ENCODE results near the gene TNFRSF14. TPM values are rescaled to one million over a fixed set of nuclear protein-coding genes. Genes with fewer than 3 reads are reported as not detected.

TNFRSF14 gene
- total RNA-seq, 1 experiment from 2014 or later = 4.5 TPM

- Histone ChIP-seq H3K9me3 (no peaks in the 10 kb centered on the region), H3K27me3 (peaks cover 6% of the 10 kb centered on the region), H3K4me3 (peak overlapping the region; percentile 60), H3K36me3 (no peaks in the 10 kb centered on the region)
- no peak for DNase-seq
Measured at GRCh38 chr1:2585318-2586092, 29.3 kb downstream of the TNFRSF14 start.

- peak within 1 kb of the TSS; percentile 60 for H3K4me3 ChIP-seq
- peaks cover 6% of the 10 kb centered on the region for H3K27me3 ChIP-seq
- DNase-seq = peak; percentile 98
- H3K36me3 ChIP-seq = no peaks in the 10 kb centered on the region
- H3K9me3 ChIP-seq = no peaks in the 10 kb centered on the region
Measured at GRCh38 chr1:2586154-2587070, 30.2 kb downstream of the TNFRSF14 start, which contains the start of gene PRXL2B. Gene PRXL2B, plus strand, starts transcription at chr1:2586777. Its CDS starts 109 bp downstream, at chr1:2586886.

- peaks cover 6% of the 10 kb centered on the region for H3K27me3 ChIP-seq
- peak; percentile 21 for DNase-seq
- no peaks in the 10 kb centered on the region for H3K9me3 ChIP-seq
- H3K36me3 ChIP-seq = no peaks in the 10 kb centered on the region
- peak overlapping the region; percentile 60 for H3K4me3 ChIP-seq
Measured at GRCh38 chr1:2587071-2587859, 31.1 kb downstream of the TNFRSF14 start.

GRCh38 chr1:2587860-2588571 is 31.8 kb downstream of the TNFRSF14 start:
- H3K9me3 ChIP-seq = no peaks in the 10 kb centered on the region
- peaks cover 6% of the 10 kb centered on the region for H3K27me3 ChIP-seq
- DNase-seq = no peak
- H3K36me3 ChIP-seq = no peaks in the 10 kb centered on the region
- H3K4me3 ChIP-seq = no peak overlapping the region

GRCh38 chr1:2588661-2589430 is 32.7 kb downstream of the TNFRSF14 start:
- H3K9me3 ChIP-seq = no peaks in the 10 kb centered on the region
- H3K27me3 ChIP-seq = peaks cover under 1% of the 10 kb centered on the region; the same call in 1 of the 2 replicates
- H3K4me3 ChIP-seq = no peak overlapping the region
- no peaks in the 10 kb centered on the region for H3K36me3 ChIP-seq
- no peak for DNase-seq

- H3K4me3 ChIP-seq = no peak overlapping the region
- no peaks in the 10 kb centered on the region for H3K27me3 ChIP-seq
- no peak for DNase-seq
- H3K36me3 ChIP-seq = no peaks in the 10 kb centered on the region
- H3K9me3 ChIP-seq = no peaks in the 10 kb centered on the region
Measured at GRCh38 chr1:2589431-2590232, 33.5 kb downstream of the TNFRSF14 start.

- no peaks in the 10 kb centered on the region for H3K36me3 ChIP-seq
- H3K27me3 ChIP-seq = no peaks in the 10 kb centered on the region
- no peak for DNase-seq
- H3K4me3 ChIP-seq = no peak overlapping the region
- no peaks in the 10 kb centered on the region for H3K9me3 ChIP-seq
Measured at GRCh38 chr1:2590233-2591141, 34.3 kb downstream of the TNFRSF14 start.

GRCh38 chr1:2591233-2591580 is 35.0 kb downstream of the TNFRSF14 start:
- Histone ChIP-seq H3K9me3 (no peaks in the 10 kb centered on the region), H3K36me3 (no peaks in the 10 kb centered on the region), H3K27me3 (no peaks in the 10 kb centered on the region), H3K4me3 (no peak overlapping the region)
- no peak for DNase-seq

GRCh38 chr1:2591581-2592261 is 35.5 kb downstream of the TNFRSF14 start:
- no peak overlapping the region for H3K4me3 ChIP-seq
- DNase-seq = no peak
- H3K27me3 ChIP-seq = no peaks in the 10 kb centered on the region
- no peaks in the 10 kb centered on the region for H3K36me3 ChIP-seq
- no peaks in the 10 kb centered on the region for H3K9me3 ChIP-seq

GRCh38 chr1:2592672-2593071 is 36.5 kb downstream of the TNFRSF14 start:
- DNase-seq = no peak
- Histone ChIP-seq H3K4me3 (no peak overlapping the region), H3K36me3 (no peaks in the 10 kb centered on the region), H3K27me3 (no peaks in the 10 kb centered on the region), H3K9me3 (no peaks in the 10 kb centered on the region)

- Histone ChIP-seq H3K27me3 (no peaks in the 10 kb centered on the region), H3K9me3 (no peaks in the 10 kb centered on the region), H3K36me3 (no peaks in the 10 kb centered on the region), H3K4me3 (no peak overlapping the region)
- DNase-seq = no peak
Measured at GRCh38 chr1:2593251-2593878, 37.2 kb downstream of the TNFRSF14 start.

GRCh38 chr1:2594001-2594640 is 38.0 kb downstream of the TNFRSF14 start:
- H3K27me3 ChIP-seq = no peaks in the 10 kb centered on the region
- DNase-seq = no peak
- no peaks in the 10 kb centered on the region for H3K36me3 ChIP-seq
- H3K9me3 ChIP-seq = no peaks in the 10 kb centered on the region; the same call in 1 of the 2 replicates
- no peak overlapping the region for H3K4me3 ChIP-seq

Measured in MG63 (cell line).